Neural progenitor cell (in vitro differentiated cells): Measurements from ENCODE around the gene CHRNE. TPM values are rescaled to one million over a fixed set of nuclear protein-coding genes. Genes with fewer than 3 reads are reported as not detected.

Experiments used
- DNase-seq: peaks from one replicate; pipeline ENCODE4 v3.0.0-alpha.2; 2016; ENCODE audit warnings: low spot score
- H2AFZ ChIP-seq: fragments of 200-600 bp; sonication (generic); replicated peaks from 2 replicates; pipeline ENCODE4 v1.6.1; 2016; ENCODE audit warnings: antibody characterized with exemption
- H3F3A ChIP-seq: fragments of 200-600 bp; sonication (generic); 2 replicates; pipeline ENCODE4 v1.6.1; 2016; ENCODE audit warnings: antibody characterized with exemption, low read depth
- H3K27ac ChIP-seq: fragments of 200-600 bp; sonication (generic); 2 replicates; pipeline ENCODE4 v1.5.1; 2016; ENCODE audit warnings: mild to moderate bottlenecking
- H3K27me3 ChIP-seq: fragments of 200-600 bp; sonication (generic); 2 replicates; pipeline ENCODE4 v1.6.1; 2016; ENCODE audit warnings: mild to moderate bottlenecking, moderate library complexity
- H3K36me3 ChIP-seq: fragments of 200-600 bp; sonication (generic); 2 replicates; pipeline ENCODE4 v1.5.1; 2016
- H3K4me1 ChIP-seq: fragments of 200-600 bp; sonication (generic); 2 replicates; pipeline ENCODE4 v1.6.1; 2016; ENCODE audit warnings: mixed run types
- H3K4me2 ChIP-seq: fragments of 200-600 bp; sonication (generic); 2 replicates; pipeline ENCODE4 v1.6.1; 2016
- H3K4me3 ChIP-seq: fragments of 200-600 bp; sonication (generic); 2 replicates; pipeline ENCODE4 v1.5.1; 2016
- H3K79me2 ChIP-seq: fragments of 200-600 bp; sonication (generic); 2 replicates; pipeline ENCODE4 v1.6.1; 2016; ENCODE audit warnings: low read depth
- H3K9ac ChIP-seq: fragments of 200-600 bp; sonication (generic); 2 replicates; pipeline ENCODE4 v1.6.1; 2016
- H3K9me3 ChIP-seq: fragments of 200-600 bp; sonication (generic); 2 replicates; pipeline ENCODE4 v1.5.1; 2016; ENCODE audit warnings: low read depth
- H4K20me1 ChIP-seq: fragments of 200-600 bp; sonication (generic); 2 replicates; pipeline ENCODE4 v1.6.1; 2016; ENCODE audit warnings: low read depth
- H3K27ac Mint-ChIP-seq: 3 replicates; pipeline ENCODE4 v1.8.0; 2021; ENCODE audit warnings: mixed read lengths
- H3K27me3 Mint-ChIP-seq: 2 replicates; pipeline ENCODE4 v1.8.0; 2022; ENCODE audit warnings: low read depth, mild to moderate bottlenecking, inconsistent platforms, moderate library complexity, mixed read lengths; ENCODE audit not compliant: insufficient read depth
- H3K36me3 Mint-ChIP-seq: 3 replicates; pipeline ENCODE4 v1.8.0; 2021; ENCODE audit warnings: mixed read lengths
- H3K4me1 Mint-ChIP-seq: 3 replicates; pipeline ENCODE4 v1.8.0; 2021; ENCODE audit warnings: mixed read lengths
- H3K4me3 Mint-ChIP-seq: 3 replicates; pipeline ENCODE4 v1.8.0; 2021; ENCODE audit warnings: mild to moderate bottlenecking, moderate library complexity, mixed read lengths
- H3K9me3 Mint-ChIP-seq: 3 replicates; pipeline ENCODE4 v1.8.0; 2020; ENCODE audit warnings: mixed read lengths
- EZH2 ChIP-seq: fragments of 200-600 bp; sonication (generic); IDR thresholded peaks from 2 replicates; pipeline ENCODE4 v1.6.1; 2017; ENCODE audit warnings: antibody characterized with exemption, mild to moderate bottlenecking, moderate library complexity
- EZH2phosphoT487 ChIP-seq: fragments of 200-600 bp; sonication (generic); IDR thresholded peaks from 2 replicates; pipeline ENCODE4 v1.6.1; 2017; ENCODE audit warnings: antibody characterized with exemption
- total RNA-seq: library from RNA; depleted of rRNA; stranded (reverse); fragments of >200 nt; gene quantifications from 2 replicates; pipeline ENCODE4 v1.2.3, GENCODE V29; 2015; ENCODE audit warnings: low replicate concordance
- TF ChIP-seq, protein P1 (sequence below): fragments of 200-600 bp; sonication (generic); IDR thresholded peaks from 2 replicates; pipeline ENCODE4 v1.5.1; 2017; ENCODE audit warnings: antibody characterized with exemption, mild to moderate bottlenecking

Gene CHRNE
- total RNA-seq, 1 donor from 2014 or later = not detected

DNA sequence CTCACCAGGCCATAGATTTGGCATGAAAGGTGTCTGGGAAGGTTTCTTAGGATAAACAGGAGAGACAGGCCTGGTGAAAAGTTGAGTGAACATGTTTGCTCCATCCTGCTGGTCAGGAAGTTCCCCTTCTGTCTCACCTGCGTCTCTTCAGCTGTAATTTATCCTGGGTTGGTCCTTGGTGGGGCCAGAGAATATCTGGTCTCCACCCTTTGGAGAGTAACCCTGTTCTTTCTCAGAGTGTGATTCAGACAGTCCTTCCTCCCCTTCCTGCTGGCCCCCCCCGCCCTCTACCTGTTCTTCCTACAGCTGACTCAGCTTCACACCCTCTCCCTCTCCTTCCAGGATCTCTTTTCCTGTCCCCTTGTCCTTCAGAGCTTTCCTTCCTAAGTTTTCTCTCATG is 52.7 kb downstream of the CHRNE start:
- peaks cover 2% of the 10 kb centered on the region for H3K27me3 Mint-ChIP-seq
- no peak overlapping the region for H3K27ac Mint-ChIP-seq
- H3K9me3 ChIP-seq = no peaks in the 10 kb centered on the region
- no peak overlapping the region for H3K27ac ChIP-seq
- no peaks in the 10 kb centered on the region for H3K27me3 ChIP-seq
- H3K4me3 ChIP-seq = no peak overlapping the region
- H3K9ac ChIP-seq = no peak overlapping the region
- no peak overlapping the region for H2AFZ ChIP-seq
- no peaks in the 10 kb centered on the region for H3K36me3 ChIP-seq
- peaks cover 21% of the 10 kb centered on the region for H3K4me1 ChIP-seq
- no peak for DNase-seq
- no peaks in the 10 kb centered on the region for H3K9me3 Mint-ChIP-seq
- H3K4me3 Mint-ChIP-seq = no peak overlapping the region
- peaks cover 10% of the 10 kb centered on the region for H3F3A ChIP-seq
- peaks cover 7% of the 10 kb centered on the region for H3K79me2 ChIP-seq
- TF ChIP-seq EZH2 (no peak), EZH2phosphoT487 (no peak)
- TF ChIP-seq, protein P1, sequence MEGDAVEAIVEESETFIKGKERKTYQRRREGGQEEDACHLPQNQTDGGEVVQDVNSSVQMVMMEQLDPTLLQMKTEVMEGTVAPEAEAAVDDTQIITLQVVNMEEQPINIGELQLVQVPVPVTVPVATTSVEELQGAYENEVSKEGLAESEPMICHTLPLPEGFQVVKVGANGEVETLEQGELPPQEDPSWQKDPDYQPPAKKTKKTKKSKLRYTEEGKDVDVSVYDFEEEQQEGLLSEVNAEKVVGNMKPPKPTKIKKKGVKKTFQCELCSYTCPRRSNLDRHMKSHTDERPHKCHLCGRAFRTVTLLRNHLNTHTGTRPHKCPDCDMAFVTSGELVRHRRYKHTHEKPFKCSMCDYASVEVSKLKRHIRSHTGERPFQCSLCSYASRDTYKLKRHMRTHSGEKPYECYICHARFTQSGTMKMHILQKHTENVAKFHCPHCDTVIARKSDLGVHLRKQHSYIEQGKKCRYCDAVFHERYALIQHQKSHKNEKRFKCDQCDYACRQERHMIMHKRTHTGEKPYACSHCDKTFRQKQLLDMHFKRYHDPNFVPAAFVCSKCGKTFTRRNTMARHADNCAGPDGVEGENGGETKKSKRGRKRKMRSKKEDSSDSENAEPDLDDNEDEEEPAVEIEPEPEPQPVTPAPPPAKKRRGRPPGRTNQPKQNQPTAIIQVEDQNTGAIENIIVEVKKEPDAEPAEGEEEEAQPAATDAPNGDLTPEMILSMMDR = no peak
- H4K20me1 ChIP-seq = peaks cover 5% of the 10 kb centered on the region
- H3K4me1 Mint-ChIP-seq = peaks cover 15% of the 10 kb centered on the region
- H3K4me2 ChIP-seq = no peak overlapping the region
- H3K36me3 Mint-ChIP-seq = peaks cover 9% of the 10 kb centered on the region

DNA sequence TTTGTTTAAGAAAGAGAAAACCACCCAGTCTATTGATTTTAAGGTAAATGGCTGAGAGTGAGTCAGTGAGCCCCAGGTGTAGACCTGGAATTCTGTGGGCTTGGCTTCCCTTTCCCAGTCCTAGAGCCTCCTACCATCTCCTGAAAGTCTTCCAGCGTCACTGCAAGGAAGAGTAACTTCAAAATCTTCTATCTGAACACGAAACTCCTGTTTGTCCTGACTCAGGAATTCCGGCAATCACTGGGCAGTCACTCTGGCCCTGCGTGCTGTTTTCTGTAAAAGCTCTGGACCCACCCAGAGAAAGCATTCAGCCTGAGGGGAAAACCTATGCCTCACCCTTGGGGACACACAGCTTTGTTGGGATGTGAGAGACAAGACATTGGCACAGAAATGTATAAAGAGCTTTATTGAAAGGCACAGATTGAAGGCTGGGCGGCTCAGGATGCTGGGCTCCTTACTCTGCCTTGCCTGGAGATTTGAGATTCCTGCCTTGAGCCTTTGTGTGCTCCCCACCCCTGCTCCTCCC is 53.8 kb downstream of the CHRNE start:
- peaks cover 16% of the 10 kb centered on the region for H3K4me1 ChIP-seq
- Mint-ChIP-seq H3K36me3 (peaks cover 5% of the 10 kb centered on the region), H3K9me3 (no peaks in the 10 kb centered on the region), H3K4me3 (no peak overlapping the region), H3K4me1 (peaks cover 11% of the 10 kb centered on the region), H3K27me3 (peaks cover 2% of the 10 kb centered on the region), H3K27ac (no peak overlapping the region)
- peaks cover 5% of the 10 kb centered on the region for H4K20me1 ChIP-seq
- H3K36me3 ChIP-seq = no peaks in the 10 kb centered on the region
- no peak overlapping the region for H3K9ac ChIP-seq
- DNase-seq = peak; percentile 16
- TF ChIP-seq, protein P1 = no peak
- no peak for TF ChIP-seq EZH2phosphoT487
- no peak for TF ChIP-seq EZH2
- H3K27ac ChIP-seq = no peak overlapping the region
- peaks cover 10% of the 10 kb centered on the region for H3F3A ChIP-seq
- peaks cover 13% of the 10 kb centered on the region for H3K79me2 ChIP-seq
- H3K4me2 ChIP-seq = no peak overlapping the region
- H2AFZ ChIP-seq = no peak overlapping the region
- H3K4me3 ChIP-seq = no peak overlapping the region
- H3K9me3 ChIP-seq = no peaks in the 10 kb centered on the region
- H3K27me3 ChIP-seq = no peaks in the 10 kb centered on the region

Other genes with a start within 250 kb of the CHRNE start
- 22.4 and 38.1 TPM in 2 replicates for gene PELP1, start 199.0 kb downstream of the CHRNE start, total RNA-seq
- gene ARRB2, start 192.5 kb downstream of the CHRNE start, total RNA-seq = 33.3 and 64.9 TPM in 2 replicates
- gene MED11, start 171.7 kb downstream of the CHRNE start, total RNA-seq = 27.3 and 31.6 TPM in 2 replicates
- not detected in 2 replicates for gene ZMYND15, start 163.3 kb downstream of the CHRNE start, total RNA-seq
- 0.21 and 0.43 TPM in 2 replicates for gene CXCL16, start 163.2 kb downstream of the CHRNE start, total RNA-seq
- gene TM4SF5, start 131.2 kb downstream of the CHRNE start, total RNA-seq = not detected in 2 replicates
- 0.31 TPM in 1 of 2 replicates, not detected in the other for gene VMO1, start 116.7 kb downstream of the CHRNE start, total RNA-seq
- not detected in 2 replicates for gene GLTPD2, start 114.1 kb downstream of the CHRNE start, total RNA-seq
- gene PSMB6, start 106.9 kb downstream of the CHRNE start, total RNA-seq = 144 and 199 TPM in 2 replicates
- 23.8 and 36.0 TPM in 2 replicates for gene PLD2, start 95.9 kb downstream of the CHRNE start, total RNA-seq
- 26.2 and 34.6 TPM in 2 replicates for gene MINK1, start 69.8 kb downstream of the CHRNE start, total RNA-seq
- gene C17orf107, start 3.6 kb downstream of the CHRNE start, total RNA-seq = 1.1 and 2.3 TPM in 2 replicates
- gene GP1BA, start 29.2 kb upstream of the CHRNE start, total RNA-seq = not detected in 2 replicates
- gene SLC25A11, start 36.9 kb upstream of the CHRNE start, total RNA-seq = 35.3 and 61.6 TPM in 2 replicates
- gene RNF167, start 37.2 kb upstream of the CHRNE start, total RNA-seq = 43.9 and 82.1 TPM in 2 replicates
- gene PFN1, start 45.4 kb upstream of the CHRNE start, total RNA-seq = 203 and 458 TPM in 2 replicates
- gene ENO3, start 48.0 kb upstream of the CHRNE start, total RNA-seq = 20.8 and 24.5 TPM in 2 replicates
- gene SPAG7, start 64.7 kb upstream of the CHRNE start, total RNA-seq = 79.7 and 97.6 TPM in 2 replicates
- gene CAMTA2, start 84.6 kb upstream of the CHRNE start, total RNA-seq = 0.34 and 1.8 TPM in 2 replicates
- 0.28 and 0.52 TPM in 2 replicates for gene INCA1, start 94.4 kb upstream of the CHRNE start, total RNA-seq
- gene KIF1C, start 94.9 kb upstream of the CHRNE start, total RNA-seq = 22.1 and 22.2 TPM in 2 replicates
- gene SLC52A1, start 132.3 kb upstream of the CHRNE start, total RNA-seq = 0.31 TPM in 1 of 2 replicates, not detected in the other
- 0.19 and 0.34 TPM in 2 replicates for gene ZFP3, start 175.4 kb upstream of the CHRNE start, total RNA-seq
- gene ZNF232, start 208.8 kb upstream of the CHRNE start, total RNA-seq = 25.5 and 29.4 TPM in 2 replicates
- gene USP6, start 212.9 kb upstream of the CHRNE start, total RNA-seq = 0.09 and 0.17 TPM in 2 replicates